Fibroblast of pulmonary artery (primary cell): ENCODE measurements around the gene MAS1L.
A peak's percentile ranks its signal among the peaks of the same experiment; 100 is the strongest.

Source experiments
- DNase-seq: peaks from one replicate; pipeline ENCODE4 v3.0.0-alpha.2; 2010; ENCODE audit warnings: low read depth
- H3K4me3 ChIP-seq: replicated peaks from 2 replicates; pipeline ENCODE4 v1.5.1; 2011; ENCODE audit warnings: low read depth, mild to moderate bottlenecking, control low read depth, low read length, moderate library complexity
- CTCF ChIP-seq: IDR thresholded peaks from 2 replicates; pipeline ENCODE4 v1.5.1; 2011; ENCODE audit warnings: mild to moderate bottlenecking, control low read depth, low read length, inconsistent platforms; ENCODE audit errors: missing control alignments

The MAS1L gene

GRCh38 chr6:29516108-29516507 lies 28.4 kb upstream of the MAS1L start:
- peak; percentile 7 for DNase-seq
- TF ChIP-seq CTCF: no peak
- H3K4me3 ChIP-seq: no peak overlapping the region

GRCh38 chr6:29510746-29511300 lies 23.1 kb upstream of the MAS1L start:
- no peak for DNase-seq
- no peak overlapping the region for H3K4me3 ChIP-seq
- TF ChIP-seq CTCF: no peak

GRCh38 chr6:29510202-29510601 lies 22.4 kb upstream of the MAS1L start:
- H3K4me3 ChIP-seq: no peak overlapping the region
- no peak for TF ChIP-seq CTCF
- no peak for DNase-seq

GRCh38 chr6:29509711-29510110 lies 22.0 kb upstream of the MAS1L start:
- TF ChIP-seq CTCF: no peak
- H3K4me3 ChIP-seq: no peak overlapping the region
- no peak for DNase-seq

DNA sequence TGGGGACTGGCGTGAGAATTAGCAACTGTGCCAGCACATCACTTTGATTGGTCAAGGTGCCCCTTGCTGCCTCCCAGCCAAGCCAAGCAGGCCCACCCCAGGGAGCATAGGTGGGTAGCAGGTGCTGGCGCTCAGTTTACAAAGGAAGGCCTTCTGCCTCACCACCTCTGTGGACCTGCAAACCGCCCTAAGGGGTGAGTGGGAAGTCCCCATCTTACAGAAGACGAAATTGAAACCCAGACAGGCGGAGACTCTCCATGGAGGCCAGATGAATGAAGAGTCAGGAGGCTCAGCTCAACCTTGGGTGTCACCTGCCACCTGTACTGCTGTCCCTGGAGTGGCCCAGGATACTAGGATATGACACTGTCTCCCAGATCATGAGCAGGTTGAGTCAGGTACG lies 21.5 kb upstream of the MAS1L start:
- TF ChIP-seq CTCF: no peak
- no peak overlapping the region for H3K4me3 ChIP-seq
- DNase-seq: no peak

GRCh38 chr6:29507319-29507718 lies 19.6 kb upstream of the MAS1L start:
- no peak for DNase-seq
- no peak for TF ChIP-seq CTCF
- no peak overlapping the region for H3K4me3 ChIP-seq

GRCh38 chr6:29506446-29507067 lies 18.8 kb upstream of the MAS1L start:
- H3K4me3 ChIP-seq: no peak overlapping the region
- TF ChIP-seq CTCF: no peak
- DNase-seq: no peak
